Sigmoid colon (tissue), 4 donors: ENCODE measurements around the gene MYH10.

Experiments used
- CTCF ChIP-seq, 4 experiments: fragments of 450-650 bp in 3 of 4; fragments of 200-600 bp in 1 of 4; IDR thresholded peaks; one replicate each; pipeline ENCODE4 v1.5.1; 2016 to 2019; ENCODE audit warnings: antibody characterized with exemption in 4 of 4, mild to moderate bottlenecking in 3 of 4, moderate library complexity in 2 of 4
- EP300 ChIP-seq, 4 donors: sonication (generic); formaldehyde crosslinking; IDR thresholded peaks; one replicate each; pipeline ENCODE4 v1.6.1; 2017; ENCODE audit warnings: antibody characterized with exemption in 4 of 4
- POLR2A ChIP-seq, 2 donors: fragments of 450-650 bp; IDR thresholded peaks; one replicate each; pipeline ENCODE4 v1.6.1; 2016; ENCODE audit warnings: antibody characterized with exemption in 2 of 2, mild to moderate bottlenecking in 2 of 2, moderate library complexity in 2 of 2
- POLR2AphosphoS5 ChIP-seq, 4 donors: sonication (generic); formaldehyde crosslinking; IDR thresholded peaks; one replicate each; pipeline ENCODE4 v1.6.1; 2017; ENCODE audit warnings: antibody characterized with exemption in 4 of 4

- TF ChIP-seq POLR2A (IDR thresholded peaks at IDR 0.05) (no peak), CTCF (IDR thresholded peaks at IDR 0.05) (no peak), EP300 (IDR thresholded peaks at IDR 0.05) (no peak), POLR2AphosphoS5 (IDR thresholded peaks at IDR 0.05) (no peak)
These were observed 53.8 kb downstream of the MYH10 start for GRCh38 chr17:8576559-8577294.
